Measurements from ENCODE around the gene PDCD5.

The PDCD5 gene

DNA sequence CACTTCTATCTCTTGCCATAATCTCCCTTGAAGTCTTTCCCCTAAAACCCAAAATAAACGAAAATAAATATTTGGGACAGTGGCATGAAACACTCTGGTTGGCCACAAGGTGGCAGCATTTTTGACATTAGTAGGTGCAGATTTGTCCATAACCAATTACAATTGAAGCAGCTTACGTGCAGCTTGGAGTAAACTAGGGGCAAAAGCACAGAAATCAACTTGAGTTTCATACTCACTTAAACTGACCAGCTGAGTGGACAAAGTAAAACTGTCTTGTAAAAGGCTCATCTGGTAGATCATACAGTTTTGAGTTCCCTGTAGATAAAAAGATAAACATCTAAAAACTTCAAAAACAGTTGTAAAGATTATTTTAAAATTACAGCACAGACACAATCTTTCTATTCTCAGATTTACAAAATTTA lies 18.8 kb downstream of the PDCD5 start:
- H3K4me1 Mint-ChIP-seq (ENCODE audit: low read depth): peaks cover 11% of the 10 kb centered on the region
- peak overlapping the region; percentile 33 for H3K27ac Mint-ChIP-seq
- no peaks in the 10 kb centered on the region for H3K9me3 Mint-ChIP-seq
- no peaks in the 10 kb centered on the region for H3K27me3 Mint-ChIP-seq
- H3K4me3 Mint-ChIP-seq: no peak overlapping the region
- no peak for DNase-seq
- H3K36me3 Mint-ChIP-seq (ENCODE audit: low read depth): peaks cover 85% of the 10 kb centered on the region

DNA sequence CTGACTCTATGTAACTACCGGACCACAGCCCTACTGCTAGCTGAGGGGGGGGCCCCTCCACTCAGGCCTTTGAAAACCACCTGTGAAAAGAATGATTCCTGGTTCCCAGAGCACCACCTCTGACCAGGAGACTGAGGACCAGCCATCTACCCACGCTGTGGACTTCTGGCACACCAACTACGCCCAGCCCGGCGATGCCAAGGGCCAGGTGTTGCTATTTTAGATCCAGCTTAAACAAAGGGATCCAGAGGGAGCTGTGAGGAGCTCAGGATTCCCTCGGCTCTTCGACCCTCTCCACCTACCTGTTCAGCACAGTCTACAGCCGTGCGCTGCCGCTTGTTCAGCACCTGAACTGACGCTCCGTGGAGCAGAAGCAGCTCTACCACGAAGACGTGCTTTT lies 23.0 kb downstream of the PDCD5 start:
- Mint-ChIP-seq H3K4me1 (ENCODE audit: low read depth) (peaks cover 9% of the 10 kb centered on the region), H3K36me3 (ENCODE audit: low read depth) (peaks cover 77% of the 10 kb centered on the region), H3K27me3 (no peaks in the 10 kb centered on the region), H3K4me3 (no peak overlapping the region), H3K27ac (no peak overlapping the region), H3K9me3 (no peaks in the 10 kb centered on the region)
- DNase-seq: no peak

- H3K36me3 Mint-ChIP-seq (ENCODE audit: low read depth): peaks cover 68% of the 10 kb centered on the region
- no peaks in the 10 kb centered on the region for H3K9me3 Mint-ChIP-seq
Observed at GRCh38 chr19:32605544-32605943, 24.6 kb downstream of the PDCD5 start.

GRCh38 chr19:32606289-32606688 lies 25.3 kb downstream of the PDCD5 start:
- no peaks in the 10 kb centered on the region for H3K4me1 Mint-ChIP-seq (ENCODE audit: low read depth)
- no peak overlapping the region for H3K27ac Mint-ChIP-seq
- peaks cover 65% of the 10 kb centered on the region for H3K36me3 Mint-ChIP-seq (ENCODE audit: low read depth)
- H3K27me3 Mint-ChIP-seq: no peaks in the 10 kb centered on the region
- DNase-seq: no peak
- no peaks in the 10 kb centered on the region for H3K9me3 Mint-ChIP-seq
- H3K4me3 Mint-ChIP-seq: no peak overlapping the region

More at GRCh38 chr19:32605544-32605943, 24.6 kb downstream of the PDCD5 start:
- no peaks in the 10 kb centered on the region for H3K27me3 Mint-ChIP-seq
- H3K4me3 Mint-ChIP-seq: no peak overlapping the region
- H3K27ac Mint-ChIP-seq: no peak overlapping the region
- H3K4me1 Mint-ChIP-seq (ENCODE audit: low read depth): no peaks in the 10 kb centered on the region
- no peak for DNase-seq

DNA sequence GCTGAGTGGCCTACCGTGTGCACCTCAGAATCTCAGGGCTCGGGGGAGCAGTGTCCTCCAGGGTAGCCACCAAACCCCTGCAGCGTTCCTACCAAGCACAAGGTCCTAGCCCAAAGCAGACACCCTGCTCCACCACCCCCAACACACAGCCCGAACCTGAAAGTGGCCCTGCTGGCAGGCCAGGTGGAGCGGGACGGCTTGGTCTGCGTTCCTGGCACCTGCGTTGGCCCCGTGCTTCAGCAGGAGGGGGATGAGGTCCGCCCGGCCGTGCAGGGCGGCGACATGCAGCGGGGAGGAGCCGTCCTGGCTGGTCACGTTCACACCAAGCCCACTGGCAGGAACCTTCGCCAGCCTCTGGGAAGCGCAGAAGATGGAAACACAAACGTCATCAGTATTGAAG lies 26.5 kb downstream of the PDCD5 start:
- no peak for DNase-seq
- Mint-ChIP-seq H3K4me1 (ENCODE audit: low read depth) (no peaks in the 10 kb centered on the region), H3K27me3 (no peaks in the 10 kb centered on the region), H3K9me3 (no peaks in the 10 kb centered on the region), H3K36me3 (ENCODE audit: low read depth) (peaks cover 68% of the 10 kb centered on the region), H3K4me3 (no peak overlapping the region), H3K27ac (no peak overlapping the region)

- Mint-ChIP-seq H3K9me3 (no peaks in the 10 kb centered on the region), H3K4me3 (no peak overlapping the region), H3K36me3 (ENCODE audit: low read depth) (peaks cover 67% of the 10 kb centered on the region), H3K4me1 (ENCODE audit: low read depth) (no peaks in the 10 kb centered on the region), H3K27me3 (no peaks in the 10 kb centered on the region), H3K27ac (no peak overlapping the region)
- no peak for DNase-seq
Observed at GRCh38 chr19:32611161-32611560, 30.2 kb downstream of the PDCD5 start.

- H3K9me3 Mint-ChIP-seq: no peaks in the 10 kb centered on the region
- H3K36me3 Mint-ChIP-seq (ENCODE audit: low read depth): peaks cover 64% of the 10 kb centered on the region
- H3K27me3 Mint-ChIP-seq: no peaks in the 10 kb centered on the region
- DNase-seq: no peak
- H3K4me3 Mint-ChIP-seq: no peak overlapping the region
- no peak overlapping the region for H3K27ac Mint-ChIP-seq
- H3K4me1 Mint-ChIP-seq (ENCODE audit: low read depth): no peaks in the 10 kb centered on the region
Observed at GRCh38 chr19:32613008-32613407, 32.0 kb downstream of the PDCD5 start.

DNA sequence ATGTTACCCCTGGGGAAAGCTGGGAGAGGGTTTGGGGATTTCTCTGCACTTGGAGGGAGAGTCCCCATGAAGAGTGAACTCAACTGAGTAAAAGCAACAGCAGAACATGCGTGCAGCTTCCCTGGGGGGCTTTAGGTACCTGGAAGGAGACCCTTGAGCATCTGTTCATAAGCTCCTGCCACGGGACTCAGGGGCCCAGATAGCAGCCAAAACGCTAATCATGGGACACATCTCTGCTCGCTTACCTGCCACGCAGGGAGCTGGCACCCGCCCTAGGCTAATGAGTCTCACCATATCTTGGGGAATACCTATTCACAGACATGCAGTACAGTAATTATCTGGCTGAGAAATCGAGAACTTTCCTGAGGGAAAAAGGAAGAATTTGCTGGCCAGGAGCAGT lies 33.9 kb downstream of the PDCD5 start:
- Mint-ChIP-seq H3K27me3 (no peaks in the 10 kb centered on the region), H3K4me3 (no peak overlapping the region), H3K9me3 (no peaks in the 10 kb centered on the region), H3K36me3 (ENCODE audit: low read depth) (peaks cover 71% of the 10 kb centered on the region), H3K4me1 (ENCODE audit: low read depth) (no peaks in the 10 kb centered on the region), H3K27ac (no peak overlapping the region)
- DNase-seq: no peak

GRCh38 chr19:32615569-32615968 lies 34.6 kb downstream of the PDCD5 start:
- no peak overlapping the region for H3K4me3 Mint-ChIP-seq
- no peaks in the 10 kb centered on the region for H3K4me1 Mint-ChIP-seq (ENCODE audit: low read depth)
- no peak for DNase-seq
- no peaks in the 10 kb centered on the region for H3K27me3 Mint-ChIP-seq
- no peak overlapping the region for H3K27ac Mint-ChIP-seq
- H3K9me3 Mint-ChIP-seq: no peaks in the 10 kb centered on the region
- peaks cover 73% of the 10 kb centered on the region for H3K36me3 Mint-ChIP-seq (ENCODE audit: low read depth)

DNA sequence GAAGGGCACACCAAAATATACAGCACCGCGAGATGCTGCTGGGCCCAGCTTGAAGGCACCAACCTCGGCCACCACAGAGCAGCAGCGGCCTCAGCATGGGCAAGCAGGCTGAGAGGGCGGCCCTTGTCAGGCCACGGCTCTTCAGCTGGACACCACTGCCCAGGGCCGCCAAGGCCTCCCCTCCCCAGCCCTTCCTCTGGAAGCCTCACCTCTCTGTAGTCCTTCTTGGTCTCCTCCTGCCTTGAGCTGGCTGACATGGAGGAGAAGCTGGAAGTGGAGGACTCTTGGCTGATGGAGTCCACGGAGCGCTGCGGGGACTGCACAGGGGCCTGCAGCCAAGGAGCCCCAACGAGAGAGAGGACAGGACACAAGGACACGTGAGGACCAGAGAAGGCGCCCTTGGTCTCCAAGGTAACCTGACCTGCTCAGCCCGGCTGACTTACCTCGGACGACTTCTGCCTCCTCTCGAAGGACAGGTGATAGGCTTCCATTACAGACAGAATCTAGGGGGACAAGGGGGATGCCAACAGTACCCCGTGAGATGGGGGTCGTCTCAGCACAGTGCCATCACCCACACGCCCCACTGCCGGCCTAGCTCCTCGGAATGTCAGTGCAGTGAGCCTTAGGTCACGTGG lies 38.2 kb downstream of the PDCD5 start:
- H3K9me3 Mint-ChIP-seq: no peaks in the 10 kb centered on the region
- no peaks in the 10 kb centered on the region for H3K27me3 Mint-ChIP-seq
- no peak for DNase-seq
- no peak overlapping the region for H3K27ac Mint-ChIP-seq
- no peak overlapping the region for H3K4me3 Mint-ChIP-seq
- H3K4me1 Mint-ChIP-seq (ENCODE audit: low read depth): no peaks in the 10 kb centered on the region
- H3K36me3 Mint-ChIP-seq (ENCODE audit: low read depth): peaks cover 82% of the 10 kb centered on the region

DNA sequence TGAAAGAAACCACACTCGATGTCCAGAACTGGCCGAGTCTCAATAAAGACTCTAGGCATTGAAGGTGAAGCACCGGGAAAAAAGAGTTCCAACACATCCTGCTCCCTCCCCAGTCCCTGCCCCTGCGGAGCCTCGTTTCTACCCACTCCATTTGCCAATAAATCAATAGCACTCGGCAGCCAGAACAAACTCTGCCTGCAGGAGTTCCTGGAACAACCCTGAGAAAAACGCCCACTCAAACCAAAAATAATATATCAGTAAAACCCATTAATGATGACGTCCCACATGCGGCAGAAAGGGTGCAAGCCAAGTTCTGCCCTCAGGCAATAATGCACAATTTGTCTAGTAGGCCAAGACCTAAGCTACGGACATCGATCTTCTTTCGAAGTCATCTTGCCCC lies 41.0 kb downstream of the PDCD5 start:
- no peaks in the 10 kb centered on the region for H3K27me3 Mint-ChIP-seq
- H3K36me3 Mint-ChIP-seq (ENCODE audit: low read depth): peaks cover 78% of the 10 kb centered on the region
- H3K4me3 Mint-ChIP-seq: no peak overlapping the region
- H3K9me3 Mint-ChIP-seq: no peaks in the 10 kb centered on the region
- no peak for DNase-seq
- no peaks in the 10 kb centered on the region for H3K4me1 Mint-ChIP-seq (ENCODE audit: low read depth)
- H3K27ac Mint-ChIP-seq: no peak overlapping the region

GRCh38 chr19:32624410-32624809 lies 43.4 kb downstream of the PDCD5 start:
- no peak for DNase-seq
- H3K27me3 Mint-ChIP-seq: no peaks in the 10 kb centered on the region
- H3K27ac Mint-ChIP-seq: no peak overlapping the region
- H3K36me3 Mint-ChIP-seq (ENCODE audit: low read depth): peaks cover 83% of the 10 kb centered on the region
- no peaks in the 10 kb centered on the region for H3K9me3 Mint-ChIP-seq
- no peaks in the 10 kb centered on the region for H3K4me1 Mint-ChIP-seq (ENCODE audit: low read depth)
- H3K4me3 Mint-ChIP-seq: no peak overlapping the region

DNA sequence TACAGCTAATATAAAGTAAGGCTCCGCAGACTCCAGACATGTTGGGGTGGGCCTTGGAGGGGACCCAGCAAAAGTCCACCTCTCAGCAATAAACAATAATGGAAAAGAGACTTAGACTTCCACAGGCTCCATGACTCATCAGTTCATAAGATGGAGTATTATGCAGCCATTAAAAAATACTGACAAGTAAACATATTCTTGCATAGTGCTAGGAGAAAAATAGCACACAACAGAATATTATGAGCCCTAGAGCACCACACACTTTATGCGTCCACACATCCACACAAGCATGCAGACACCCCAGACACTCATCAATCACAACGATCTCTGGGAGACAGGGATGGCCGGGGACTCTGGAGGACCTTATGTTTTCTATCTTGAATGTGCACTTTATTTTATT lies 46.0 kb downstream of the PDCD5 start:
- Mint-ChIP-seq H3K27ac (no peak overlapping the region), H3K4me3 (no peak overlapping the region), H3K27me3 (no peaks in the 10 kb centered on the region), H3K9me3 (no peaks in the 10 kb centered on the region), H3K4me1 (ENCODE audit: low read depth) (no peaks in the 10 kb centered on the region), H3K36me3 (ENCODE audit: low read depth) (peaks cover 81% of the 10 kb centered on the region)
- DNase-seq: no peak

DNA sequence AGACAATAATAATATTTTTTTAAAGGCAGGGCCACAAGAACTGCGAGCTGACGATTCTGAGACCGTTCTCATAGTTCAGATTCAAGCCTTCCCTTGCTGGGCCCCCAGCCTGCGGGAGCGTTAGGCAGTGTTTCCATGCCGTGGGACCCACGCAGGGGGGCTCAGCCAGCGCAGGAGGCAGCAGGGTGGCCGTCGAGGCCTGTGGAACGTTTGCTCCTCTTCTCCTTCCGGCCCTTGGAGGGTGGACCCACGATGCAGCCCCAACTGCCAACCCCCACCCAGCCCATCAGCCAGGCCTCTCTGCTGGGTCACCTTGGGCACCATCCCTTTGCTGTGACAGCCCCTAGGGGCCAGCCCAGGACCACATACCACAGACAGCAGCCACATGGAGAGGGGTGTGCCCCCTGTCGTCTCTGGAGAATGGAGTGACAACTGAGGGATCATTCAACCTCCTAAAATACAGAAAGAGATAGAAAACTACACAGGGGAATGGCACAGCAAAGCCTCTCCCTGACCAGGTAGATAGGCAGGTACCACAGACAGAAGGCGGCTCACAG lies 46.8 kb downstream of the PDCD5 start:
- Mint-ChIP-seq H3K4me1 (ENCODE audit: low read depth) (no peaks in the 10 kb centered on the region), H3K27ac (no peak overlapping the region), H3K4me3 (no peak overlapping the region), H3K27me3 (no peaks in the 10 kb centered on the region), H3K9me3 (no peaks in the 10 kb centered on the region), H3K36me3 (ENCODE audit: low read depth) (peaks cover 76% of the 10 kb centered on the region)
- DNase-seq: no peak

GRCh38 chr19:32630338-32630737 lies 49.3 kb downstream of the PDCD5 start:
- peaks cover 71% of the 10 kb centered on the region for H3K36me3 Mint-ChIP-seq (ENCODE audit: low read depth)
- no peaks in the 10 kb centered on the region for H3K4me1 Mint-ChIP-seq (ENCODE audit: low read depth)
- H3K9me3 Mint-ChIP-seq: no peaks in the 10 kb centered on the region
- H3K4me3 Mint-ChIP-seq: no peak overlapping the region
- no peaks in the 10 kb centered on the region for H3K27me3 Mint-ChIP-seq
- no peak overlapping the region for H3K27ac Mint-ChIP-seq
- DNase-seq: no peak

DNA sequence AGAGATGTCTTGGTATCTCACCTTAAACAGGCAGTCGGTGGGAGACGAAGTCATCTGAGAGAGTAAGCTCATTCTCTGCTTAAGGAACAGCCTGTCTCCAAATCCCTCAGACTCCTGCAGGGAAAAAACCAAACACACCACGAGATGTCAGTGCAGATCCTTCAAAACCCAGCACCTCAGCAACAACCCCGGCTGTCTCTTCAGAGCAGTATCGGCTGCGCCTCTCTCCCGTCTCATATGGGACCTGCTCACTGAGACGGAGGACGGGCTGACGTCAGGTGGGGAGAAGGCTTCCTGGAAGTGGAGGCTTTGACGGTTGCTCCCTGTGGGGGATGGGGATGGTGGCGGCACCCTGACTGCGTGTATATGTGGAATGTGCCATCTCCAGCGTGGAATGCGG lies 50.4 kb downstream of the PDCD5 start:
- no peaks in the 10 kb centered on the region for H3K4me1 Mint-ChIP-seq (ENCODE audit: low read depth)
- no peak for DNase-seq
- no peak overlapping the region for H3K4me3 Mint-ChIP-seq
- H3K36me3 Mint-ChIP-seq (ENCODE audit: low read depth): peaks cover 73% of the 10 kb centered on the region
- H3K27ac Mint-ChIP-seq: no peak overlapping the region
- no peaks in the 10 kb centered on the region for H3K9me3 Mint-ChIP-seq
- no peaks in the 10 kb centered on the region for H3K27me3 Mint-ChIP-seq

All from activated T-cell treated with anti-CD3 and anti-CD28 coated beads, Interleukin-2, amount 50 U/mL, for 24 hours (primary cell).